GM18519 (cell line): ENCODE measurements around the gene PLEK2.
"Not testable (repeated sequence)": the region's sequence is repeated elsewhere in the genome, so short reads cannot be mapped to it uniquely, and the experiment has no call there.

ENCODE experiments used
- ATAC-seq: cut with Tn5 transposase; IDR thresholded peaks from one replicate; pipeline ENCODE4 v1.9.1; 2021; ENCODE audit warnings: mild to moderate bottlenecking, moderate library complexity; ENCODE audit not compliant: unreplicated experiment, low FRiP score

Gene PLEK2

GRCh38 chr14:67408122-67408801, 3.7 kb downstream of the PLEK2 start:
- ATAC-seq, result not testable (repeated sequence)

- ATAC-seq, result no peak
Observed at GRCh38 chr14:67405771-67406170, 6.2 kb downstream of the PLEK2 start.

DNA sequence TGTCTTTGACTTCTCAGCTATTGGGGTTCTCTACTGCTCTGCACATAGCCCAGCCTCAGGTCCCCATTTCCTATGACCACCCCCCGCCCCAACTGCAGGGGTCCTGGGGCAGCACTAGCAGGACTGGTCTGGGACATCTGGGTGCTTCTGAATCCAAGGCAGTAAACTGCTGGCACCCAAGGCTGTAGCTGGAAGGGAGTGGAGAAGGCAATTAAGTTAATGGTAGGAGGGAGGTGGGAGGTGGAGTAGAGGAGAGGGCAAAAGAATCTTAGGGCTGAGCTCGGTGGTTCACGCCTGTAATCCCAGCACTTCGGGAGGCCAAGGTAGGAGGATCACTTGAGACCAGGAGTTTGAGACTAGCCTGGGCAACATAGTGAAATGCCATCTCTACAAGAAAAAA, 11.5 kb downstream of the PLEK2 start:
- no peak for ATAC-seq

- no peak for ATAC-seq
Observed at GRCh38 chr14:67397536-67397935, 14.4 kb downstream of the PLEK2 start.

DNA sequence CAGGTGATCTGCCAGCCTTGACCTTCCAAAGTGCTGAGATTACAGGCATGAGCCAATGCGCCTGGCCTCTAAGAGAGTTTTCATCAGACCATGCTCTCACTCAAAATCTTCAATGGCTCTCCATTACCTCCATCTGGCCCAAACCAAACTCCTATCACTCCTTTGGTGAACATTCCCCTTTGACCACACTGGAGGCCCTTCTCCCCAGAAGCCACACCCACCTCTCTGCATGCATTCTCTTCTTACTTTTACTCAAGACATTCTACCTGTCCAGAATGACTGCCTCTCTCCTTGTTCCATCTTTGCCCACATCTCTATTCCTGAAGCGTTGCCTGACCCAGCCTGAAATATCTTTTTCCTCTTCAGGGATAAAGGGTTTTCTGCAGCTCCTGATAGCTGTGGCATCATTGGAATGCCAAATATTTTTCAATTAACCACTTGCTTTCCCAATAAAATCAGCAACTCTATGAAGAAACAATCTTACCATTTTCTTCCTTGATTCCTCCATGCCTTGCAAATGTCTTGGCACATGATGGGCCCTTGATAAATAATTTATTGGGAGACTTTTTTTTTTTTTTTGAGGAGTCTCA, 15.5 kb downstream of the PLEK2 start:
- ATAC-seq, result no peak

- ATAC-seq, result no peak
Observed at GRCh38 chr14:67395876-67396189, 16.1 kb downstream of the PLEK2 start.

DNA sequence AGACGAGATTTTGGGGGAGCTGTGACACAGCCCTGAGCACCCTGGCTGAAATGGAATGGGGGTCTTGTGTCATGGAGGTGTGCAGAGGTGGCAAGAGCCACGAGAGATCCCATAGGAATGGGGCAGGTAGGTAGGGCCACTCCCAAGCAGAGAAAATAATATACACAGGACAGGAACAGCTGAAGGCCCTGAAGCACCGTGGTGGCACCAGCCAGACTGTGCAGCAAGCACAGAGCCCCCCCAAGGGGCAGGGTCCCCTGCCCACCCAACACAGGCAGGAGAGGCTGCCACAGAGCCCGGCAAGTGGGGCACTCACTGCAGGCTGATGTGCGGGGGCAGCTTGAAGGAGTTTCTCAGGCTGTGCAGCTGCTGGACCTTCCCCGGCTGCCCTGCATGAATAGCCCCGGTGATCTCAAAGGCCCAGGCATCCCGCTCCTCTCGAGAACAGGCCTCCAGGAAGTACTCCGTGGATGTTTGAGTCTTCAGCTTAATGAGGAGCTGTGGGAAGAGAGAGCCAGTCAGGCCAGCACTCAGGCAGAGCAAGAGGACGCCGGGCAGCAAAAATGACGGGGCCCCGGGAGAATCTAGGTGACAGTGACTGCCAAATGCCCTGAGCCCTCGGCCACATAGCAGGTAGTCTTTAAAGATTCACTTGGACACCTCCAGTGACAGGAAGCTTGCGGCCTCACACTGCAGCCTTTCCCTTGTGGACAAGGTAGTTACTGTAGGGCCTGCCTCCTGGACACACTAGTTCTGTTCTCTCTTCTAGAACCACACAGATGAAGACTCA, 16.7 kb downstream of the PLEK2 start:
- no peak for ATAC-seq

DNA sequence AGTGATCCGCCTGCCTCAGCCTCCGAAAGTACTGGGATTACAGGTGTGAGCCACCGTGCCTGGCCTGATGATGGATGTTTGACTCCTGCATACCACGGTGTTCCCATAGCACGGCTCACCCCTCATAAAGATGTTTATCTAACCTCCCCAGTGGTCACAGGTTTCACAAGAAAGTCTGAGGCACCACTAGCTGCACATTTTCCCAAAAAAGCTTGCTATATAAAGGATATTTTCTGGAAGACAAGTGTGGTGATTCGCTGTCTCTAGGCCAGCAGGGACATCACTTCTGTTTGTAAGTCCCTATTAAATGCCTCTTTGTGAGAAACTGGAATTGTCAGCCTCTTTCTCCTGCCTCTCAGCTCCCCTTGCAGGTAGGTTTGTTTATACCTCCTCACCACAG, 18.3 kb downstream of the PLEK2 start:
- no peak for ATAC-seq

- no peak for ATAC-seq
Observed at GRCh38 chr14:67392800-67393199, 19.2 kb downstream of the PLEK2 start.

DNA sequence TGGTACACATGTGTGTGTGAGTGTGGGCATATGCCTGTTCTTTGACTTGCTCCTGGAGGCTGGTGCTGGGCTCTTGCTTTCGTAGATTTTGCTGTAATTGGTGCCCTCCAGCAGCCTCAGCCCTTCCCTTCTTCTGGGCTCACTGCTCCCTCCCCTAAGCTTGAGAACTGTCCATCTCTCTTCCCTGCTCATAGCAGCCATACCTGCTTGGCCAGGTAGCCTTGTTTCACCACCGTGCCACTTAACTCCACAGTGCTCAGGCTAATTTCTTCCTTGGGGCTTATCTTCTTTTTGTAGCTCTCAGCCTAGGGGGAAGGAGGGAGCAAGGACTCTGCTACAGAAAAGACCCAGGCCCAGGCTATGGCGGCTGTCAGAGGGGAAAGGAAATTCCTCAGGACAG, 19.8 kb downstream of the PLEK2 start:
- no peak for ATAC-seq

DNA sequence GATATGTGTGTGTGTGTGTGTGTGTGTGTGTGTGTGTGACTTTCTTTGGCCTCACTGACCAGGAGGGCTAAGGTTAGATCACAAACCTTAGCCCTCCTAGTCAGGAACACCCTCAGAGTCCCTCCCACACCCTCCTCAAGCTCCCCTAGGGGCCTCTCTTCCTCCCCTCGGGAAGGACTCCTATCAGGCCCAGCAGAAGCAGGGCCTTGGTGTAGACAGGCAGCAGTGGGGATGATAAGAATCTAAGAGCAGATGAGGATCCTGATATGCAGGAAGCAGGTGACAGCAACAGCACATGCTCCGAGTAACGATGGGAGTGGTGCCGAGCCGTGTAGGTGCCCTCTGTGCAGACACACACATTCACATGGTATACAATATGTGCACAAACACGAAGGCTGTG, 20.7 kb downstream of the PLEK2 start:
- no peak for ATAC-seq

GRCh38 chr14:67389811-67390534, 22.0 kb downstream of the PLEK2 start:
- no peak for ATAC-seq

- ATAC-seq, result no peak
Observed at GRCh38 chr14:67389275-67389674, 22.7 kb downstream of the PLEK2 start.

- no peak for ATAC-seq
Observed at GRCh38 chr14:67387195-67387594, 24.8 kb downstream of the PLEK2 start.

DNA sequence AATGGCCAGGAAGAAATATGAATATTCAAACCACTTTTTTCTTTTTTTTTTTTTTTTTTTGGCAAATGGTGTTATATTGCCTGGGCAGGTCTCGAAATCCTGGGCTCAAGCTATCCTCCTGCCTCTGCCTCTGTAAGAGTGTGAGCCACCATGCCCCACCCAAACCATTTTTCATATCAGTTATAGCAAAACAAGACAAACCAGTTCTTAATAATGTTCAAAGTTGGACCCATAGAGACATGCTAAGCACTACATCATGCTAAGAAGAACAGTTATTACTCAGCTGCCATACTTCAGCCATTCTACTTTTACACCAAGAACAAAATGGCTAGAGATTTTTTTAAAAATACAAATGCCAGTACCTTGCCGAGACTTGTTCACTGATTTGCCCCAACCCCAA, 26.3 kb downstream of the PLEK2 start:
- ATAC-seq, result no peak

- ATAC-seq, result no peak
Observed at GRCh38 chr14:67385120-67385519, 26.8 kb downstream of the PLEK2 start.

DNA sequence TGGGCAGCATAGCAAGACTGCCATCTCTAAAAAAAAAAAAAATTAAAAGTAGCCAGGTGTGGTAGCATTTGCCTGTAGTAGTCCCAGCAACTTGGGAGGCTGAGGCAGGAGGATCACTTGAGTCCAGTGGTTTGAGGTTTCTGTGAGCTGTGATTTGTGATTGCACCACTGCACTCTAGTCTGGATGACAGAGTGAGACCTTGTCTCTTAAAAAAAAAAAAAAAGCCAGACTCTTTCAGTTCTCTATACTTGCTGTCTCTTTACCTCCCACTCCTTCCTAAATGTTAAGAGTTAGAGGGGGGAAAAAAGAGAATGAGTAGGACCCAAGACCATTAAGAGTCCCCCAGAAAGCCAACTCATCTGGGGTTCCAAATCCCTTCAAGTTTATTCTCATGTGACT, 34.0 kb downstream of the PLEK2 start:
- ATAC-seq, result no peak

DNA sequence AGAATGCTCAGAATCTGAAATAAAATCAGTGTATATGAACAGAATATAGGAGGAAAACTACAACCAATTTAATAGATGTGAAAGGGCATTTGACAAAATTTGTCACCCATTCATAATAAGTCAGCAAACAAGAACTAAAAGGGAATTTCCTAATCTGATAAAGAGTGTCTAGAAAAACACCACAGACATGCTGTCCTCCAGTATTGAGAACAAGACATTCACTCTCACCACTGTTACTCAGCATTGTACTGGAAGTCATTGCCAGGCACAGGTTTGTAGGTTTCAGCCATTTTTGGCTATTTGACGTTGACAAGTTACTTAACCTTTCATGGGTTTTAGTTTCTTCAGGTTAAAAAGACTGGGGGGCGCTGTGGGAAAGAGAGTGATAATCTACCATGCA, 38.6 kb downstream of the PLEK2 start:
- ATAC-seq, result no peak

DNA sequence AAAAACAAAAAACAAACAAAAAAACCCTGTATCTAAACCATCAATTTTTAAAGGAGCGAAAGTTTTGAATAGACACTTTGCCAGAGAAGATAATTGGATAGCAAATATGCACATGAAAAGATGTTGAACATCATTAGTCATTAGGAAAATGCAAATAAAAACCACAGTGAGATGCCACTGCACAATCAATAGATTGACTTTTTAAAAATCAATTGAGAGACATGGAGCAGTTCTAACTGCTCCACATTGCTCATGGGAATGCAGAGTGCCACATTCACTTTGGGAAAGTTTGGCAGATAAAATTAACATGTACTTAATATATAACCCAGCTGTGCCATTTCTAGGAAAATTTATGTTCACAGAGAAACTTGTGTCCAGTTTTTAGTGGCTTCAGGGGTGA, 39.1 kb downstream of the PLEK2 start:
- ATAC-seq, result no peak

DNA sequence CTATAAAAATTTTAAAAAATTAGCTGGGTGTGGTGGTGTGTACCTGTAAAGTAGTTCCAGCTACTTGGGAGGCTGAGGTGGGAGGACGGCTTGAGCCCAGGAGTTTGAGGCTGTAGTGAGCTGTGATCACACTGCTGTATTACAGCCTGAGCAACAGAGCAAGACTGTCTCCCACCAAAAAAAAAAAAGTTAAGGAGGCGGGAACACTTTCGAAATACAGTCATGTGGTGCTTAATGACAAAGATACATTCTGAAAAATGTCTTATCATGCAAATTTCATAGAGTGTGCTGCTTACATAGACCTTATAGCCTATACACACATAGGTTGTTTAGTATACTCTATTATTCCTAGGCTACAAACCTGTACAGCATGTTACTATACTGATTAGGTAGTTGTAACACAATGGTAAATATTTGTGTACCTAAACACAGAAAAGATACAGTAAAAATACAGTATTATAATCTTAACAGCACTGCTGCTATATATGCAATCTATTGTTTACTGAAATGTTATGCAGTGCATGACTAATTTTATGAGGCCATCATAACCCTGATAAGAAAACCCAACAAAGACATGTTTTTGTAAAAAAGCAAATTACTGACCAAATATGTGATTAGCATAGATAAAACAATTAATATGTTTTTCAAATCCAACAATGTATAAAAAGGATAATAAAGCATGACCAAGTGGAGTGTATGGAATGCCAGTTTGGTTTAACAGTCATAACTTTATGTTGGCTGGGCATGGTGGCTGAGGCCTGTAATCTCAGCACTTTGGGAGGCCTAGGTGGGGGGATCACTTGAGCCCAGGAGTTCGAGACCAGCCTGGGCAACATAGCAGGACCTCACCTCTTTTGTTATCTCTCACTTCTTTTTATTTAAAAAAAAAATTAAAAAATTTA, 40.5 kb downstream of the PLEK2 start:
- no peak for ATAC-seq
